Measurements from ENCODE around the gene FOLR2. TPM values are rescaled to one million over a fixed set of nuclear protein-coding genes. Genes with fewer than 3 reads are reported as not detected.

Gene FOLR2
- total RNA-seq, 4 donors from 2014 or later, result 7.3 to 70.3 (median 33.9) TPM

DNA sequence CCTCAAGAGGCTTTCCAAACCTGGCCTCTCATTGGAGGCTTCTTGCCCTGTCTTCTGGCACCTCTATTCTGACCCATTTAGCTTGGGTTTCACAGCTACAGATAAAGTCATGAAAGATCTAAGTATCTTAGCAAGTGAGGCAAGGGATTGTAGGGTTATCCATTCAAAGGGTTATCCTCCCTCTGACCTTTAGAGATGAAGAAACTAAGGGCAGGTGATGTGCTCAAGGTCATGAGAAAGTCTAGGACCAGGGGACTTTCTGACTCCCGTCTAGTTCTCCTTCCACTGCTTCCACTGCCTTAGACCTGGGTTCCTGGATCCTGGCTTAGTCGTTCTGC, 20.1 kb downstream of the FOLR2 start:
- Histone ChIP-seq H3K4me3 (no peak overlapping the region), H3K27ac (peak overlapping the region in 3 of 4 donors; percentile 80 to 89 (median 86)), H3K36me3 (peaks cover 0 to 66% of the 10 kb centered on the region in 2 donors), H3K27me3 (peaks cover 16% of the 10 kb centered on the region), H3K9me3 (no peaks in the 10 kb centered on the region), H3K4me1 (peaks cover 0 to 87% (median 38%) of the 10 kb centered on the region in 3 donors)
- ATAC-seq, result no peak
- TF ChIP-seq, protein P1, sequence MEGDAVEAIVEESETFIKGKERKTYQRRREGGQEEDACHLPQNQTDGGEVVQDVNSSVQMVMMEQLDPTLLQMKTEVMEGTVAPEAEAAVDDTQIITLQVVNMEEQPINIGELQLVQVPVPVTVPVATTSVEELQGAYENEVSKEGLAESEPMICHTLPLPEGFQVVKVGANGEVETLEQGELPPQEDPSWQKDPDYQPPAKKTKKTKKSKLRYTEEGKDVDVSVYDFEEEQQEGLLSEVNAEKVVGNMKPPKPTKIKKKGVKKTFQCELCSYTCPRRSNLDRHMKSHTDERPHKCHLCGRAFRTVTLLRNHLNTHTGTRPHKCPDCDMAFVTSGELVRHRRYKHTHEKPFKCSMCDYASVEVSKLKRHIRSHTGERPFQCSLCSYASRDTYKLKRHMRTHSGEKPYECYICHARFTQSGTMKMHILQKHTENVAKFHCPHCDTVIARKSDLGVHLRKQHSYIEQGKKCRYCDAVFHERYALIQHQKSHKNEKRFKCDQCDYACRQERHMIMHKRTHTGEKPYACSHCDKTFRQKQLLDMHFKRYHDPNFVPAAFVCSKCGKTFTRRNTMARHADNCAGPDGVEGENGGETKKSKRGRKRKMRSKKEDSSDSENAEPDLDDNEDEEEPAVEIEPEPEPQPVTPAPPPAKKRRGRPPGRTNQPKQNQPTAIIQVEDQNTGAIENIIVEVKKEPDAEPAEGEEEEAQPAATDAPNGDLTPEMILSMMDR (IDR thresholded peaks at IDR 0.05), result no peak
- TF ChIP-seq EP300 (IDR thresholded peaks at IDR 0.05), result no peak
- TF ChIP-seq POLR2A (IDR thresholded peaks at IDR 0.05), result no peak
- TF ChIP-seq POLR2AphosphoS5 (IDR thresholded peaks at IDR 0.05), result no peak
- 100% methylated on average over 2 of the region's 2 CpGs; no CpG with 5 or more reads in 1 of the 2 donors for WGBS, 2 donors (ENCODE audit: low coverage in 1 of 2)

DNA sequence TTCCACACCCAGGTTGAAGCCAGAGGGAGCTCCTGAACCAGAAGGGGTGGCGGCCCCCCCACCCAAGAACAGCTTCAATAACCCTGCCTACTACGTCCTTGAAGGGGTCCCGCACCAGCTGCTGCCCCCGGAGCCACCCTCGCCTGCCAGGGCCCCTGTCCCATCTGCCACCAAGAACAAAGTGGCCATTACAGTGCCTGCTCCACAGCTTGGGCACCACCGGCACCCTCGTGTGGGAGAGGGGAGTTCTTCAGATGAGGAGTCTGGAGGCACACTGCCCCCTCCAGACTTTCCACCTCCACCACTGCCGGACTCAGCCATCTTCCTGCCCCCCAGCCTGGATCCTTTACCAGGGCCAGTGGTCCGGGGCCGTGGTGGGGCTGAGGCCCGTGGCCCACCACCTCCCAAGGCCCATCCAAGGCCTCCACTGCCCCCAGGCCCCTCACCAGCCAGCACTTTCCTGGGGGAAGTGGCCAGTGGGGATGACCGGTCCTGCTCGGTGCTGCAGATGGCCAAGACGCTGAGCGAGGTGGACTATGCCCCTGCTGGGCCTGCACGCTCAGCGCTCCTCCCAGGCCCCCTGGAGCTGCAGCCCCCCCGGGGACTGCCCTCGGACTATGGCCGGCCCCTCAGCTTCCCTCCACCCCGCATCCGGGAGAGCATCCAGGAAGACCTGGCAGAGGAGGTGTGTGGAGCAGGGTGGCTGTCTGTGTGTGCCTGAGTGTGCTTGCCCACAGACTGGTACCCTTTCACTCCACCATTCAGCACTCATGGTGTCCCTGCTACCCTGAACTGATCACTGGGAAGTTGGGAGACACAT, 20.7 kb downstream of the FOLR2 start:
- Histone ChIP-seq H3K36me3 (peaks cover 0 to 60% of the 10 kb centered on the region in 2 donors), H3K27me3 (peaks cover 22% of the 10 kb centered on the region), H3K27ac (peak overlapping the region in 3 of 4 donors; percentile 80 to 89 (median 86)), H3K4me3 (no peak overlapping the region), H3K9me3 (no peaks in the 10 kb centered on the region), H3K4me1 (peaks cover 0 to 84% (median 38%) of the 10 kb centered on the region in 3 donors)
- no peak for ATAC-seq
- WGBS, 2 donors (ENCODE audit: low coverage in 1 of 2), result 80% methylated on average over 1 of the region's 22 CpGs; no CpG with 5 or more reads in 1 of the 2 donors
- TF ChIP-seq, protein P1 (IDR thresholded peaks at IDR 0.05), result no peak
- TF ChIP-seq EP300 (IDR thresholded peaks at IDR 0.05) (no peak), POLR2AphosphoS5 (IDR thresholded peaks at IDR 0.05) (no peak)

DNA sequence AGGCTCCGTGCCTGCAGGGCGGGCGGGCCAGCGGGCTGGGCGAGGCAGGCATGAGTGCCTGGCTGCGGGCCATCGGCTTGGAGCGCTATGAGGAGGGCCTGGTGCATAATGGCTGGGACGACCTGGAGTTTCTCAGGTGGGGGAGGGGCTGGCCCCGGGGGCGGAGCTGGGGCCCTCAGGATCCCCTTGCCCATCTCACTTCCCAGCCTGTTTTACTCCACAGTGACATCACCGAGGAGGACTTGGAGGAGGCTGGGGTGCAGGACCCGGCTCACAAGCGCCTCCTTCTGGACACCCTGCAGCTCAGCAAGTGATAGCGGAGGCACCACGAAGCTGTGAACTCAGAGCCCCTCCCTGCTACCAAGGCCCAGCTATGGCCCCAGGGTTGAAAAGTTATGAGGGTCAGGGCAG, 21.5 kb downstream of the FOLR2 start:
- 16% methylated on average over 8 of the region's 16 CpGs; no CpG with 5 or more reads in 1 of the 2 donors for WGBS, 2 donors (ENCODE audit: low coverage in 1 of 2)
- Histone ChIP-seq H3K27me3 (peaks cover 29% of the 10 kb centered on the region), H3K36me3 (peaks cover 0 to 53% of the 10 kb centered on the region in 2 donors), H3K4me3 (no peak overlapping the region), H3K9me3 (no peaks in the 10 kb centered on the region), H3K4me1 (peaks cover 0 to 81% (median 38%) of the 10 kb centered on the region in 3 donors), H3K27ac (peak overlapping the region in 3 of 4 donors; percentile 80 to 89 (median 86))
- peak; percentile 53 for ATAC-seq
- TF ChIP-seq, protein P1 (IDR thresholded peaks at IDR 0.05), result peak in 3 of 4 experiments; percentile 74 to 86 (median 79)
- TF ChIP-seq POLR2A (IDR thresholded peaks at IDR 0.05), result no peak

DNA sequence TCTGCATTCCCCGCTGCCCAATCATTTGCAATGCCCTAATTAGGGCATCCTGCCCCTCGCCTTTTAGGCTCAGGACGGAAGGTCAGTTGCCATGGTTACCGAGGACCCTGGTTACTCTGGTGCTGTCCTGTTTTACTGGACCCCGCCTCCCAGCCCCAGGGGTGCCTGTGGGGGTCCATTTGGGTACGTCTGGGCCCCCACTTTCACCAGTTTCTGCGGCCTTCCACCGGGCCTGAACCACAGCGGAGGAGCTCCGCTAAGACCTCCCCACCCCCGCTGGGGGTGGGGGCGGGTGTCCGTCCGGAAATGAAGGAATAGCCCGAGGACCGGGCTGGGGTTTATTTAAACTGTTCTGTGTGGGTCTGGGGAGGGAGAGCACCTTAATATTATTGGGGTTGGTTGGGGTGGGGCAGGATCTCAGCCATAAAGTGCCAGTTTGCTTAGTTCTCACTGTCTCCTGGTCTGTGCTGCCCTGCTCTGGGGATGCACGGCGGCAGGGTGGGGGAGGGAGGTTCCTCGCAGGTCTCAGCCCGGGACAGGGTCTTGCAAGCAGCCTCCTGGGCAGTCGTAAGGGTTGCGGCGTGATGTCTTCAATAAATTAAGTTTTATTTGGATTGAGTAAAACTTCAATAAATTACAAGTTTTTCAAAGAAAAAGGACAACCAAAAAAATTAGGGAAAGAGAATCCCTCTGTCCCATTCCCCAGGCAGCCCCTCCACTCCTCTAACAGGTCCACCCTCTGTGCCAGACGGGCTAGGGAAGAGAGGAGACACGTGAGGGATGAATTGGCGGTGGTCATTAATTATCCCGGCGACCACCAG, 22.1 kb downstream of the FOLR2 start:
- ATAC-seq, result no peak
- Histone ChIP-seq H3K9me3 (no peaks in the 10 kb centered on the region), H3K4me3 (no peak overlapping the region), H3K27me3 (peaks cover 36% of the 10 kb centered on the region), H3K27ac (peak overlapping the region; percentile 16 to 89 (median 83)), H3K36me3 (peaks cover 0 to 46% of the 10 kb centered on the region in 2 donors), H3K4me1 (peaks cover 0 to 78% (median 39%) of the 10 kb centered on the region in 3 donors)
- 67 to 75% methylated on average over 5 to 6 of the region's 28 CpGs for WGBS, 2 donors (ENCODE audit: low coverage in 1 of 2)
- no peak for TF ChIP-seq POLR2A (IDR thresholded peaks at IDR 0.05)
- no peak for TF ChIP-seq EP300 (IDR thresholded peaks at IDR 0.05)
- TF ChIP-seq POLR2AphosphoS5 (IDR thresholded peaks at IDR 0.05), result no peak
- TF ChIP-seq, protein P1 (IDR thresholded peaks at IDR 0.05), result no peak

All from gastroesophageal sphincter (tissue), 4 donors.